SK-N-SH (cell line): ENCODE data around the gene TIMM17A.

Source experiments
- CHD2 ChIP-seq: fragments of 150-350 bp; IDR thresholded peaks from 2 replicates; pipeline ENCODE4 v1.6.1; 2018; ENCODE audit warnings: low read length; ENCODE audit not compliant: partially characterized antibody
- CTCF ChIP-seq: fragments of 200-600 bp; sonication (generic); IDR thresholded peaks from 2 replicates; pipeline ENCODE4 v1.6.1; 2017; ENCODE audit warnings: antibody characterized with exemption, mild to moderate bottlenecking, moderate library complexity
- GABPA ChIP-seq: IDR thresholded peaks from 2 replicates; pipeline ENCODE4 v1.4.0; 2012; ENCODE audit warnings: low read depth, mild to moderate bottlenecking
- JUND ChIP-seq: IDR thresholded peaks from 2 replicates; pipeline ENCODE4 v1.4.0; 2012
- MEF2A ChIP-seq: IDR thresholded peaks from 2 replicates; pipeline ENCODE4 v1.4.0; 2012; ENCODE audit warnings: low read depth, borderline replicate concordance
- MXI1 ChIP-seq: IDR thresholded peaks from 2 replicates; pipeline ENCODE4 v1.6.1; 2012; ENCODE audit warnings: mild to moderate bottlenecking, low read depth, low read length, improper control_type of control experiment
- POLR2AphosphoS5 ChIP-seq: IDR thresholded peaks from 2 replicates; pipeline ENCODE4 v1.6.1; 2012; ENCODE audit warnings: low read depth, low read length
- RAD21 ChIP-seq: IDR thresholded peaks from 2 replicates; pipeline ENCODE4 v1.6.1; 2012; ENCODE audit warnings: mild to moderate bottlenecking, low read length
- SIN3A ChIP-seq: IDR thresholded peaks from 2 replicates; pipeline ENCODE4 v1.6.1; 2012; ENCODE audit warnings: low read depth, mild to moderate bottlenecking, low read length, moderate library complexity, borderline replicate concordance
- TEAD4 ChIP-seq: IDR thresholded peaks from 2 replicates; pipeline ENCODE4 v1.4.0; 2012; ENCODE audit warnings: mild to moderate bottlenecking, borderline replicate concordance; ENCODE audit not compliant: insufficient read depth
- ZBTB33 ChIP-seq: IDR thresholded peaks from 2 replicates; pipeline ENCODE4 v1.4.0; 2012; ENCODE audit warnings: low read depth, borderline replicate concordance
- TF ChIP-seq, protein P1 (sequence below): IDR thresholded peaks from 2 replicates; pipeline ENCODE4 v1.6.1; 2012; ENCODE audit warnings: mild to moderate bottlenecking, low read depth, low read length, moderate library complexity
- TF ChIP-seq, protein P2 (sequence below): fragments of 150-350 bp; IDR thresholded peaks from 2 replicates; pipeline ENCODE4 v1.6.1; 2017; ENCODE audit warnings: antibody characterized with exemption, low read length, low read depth, borderline replicate concordance

DNA sequence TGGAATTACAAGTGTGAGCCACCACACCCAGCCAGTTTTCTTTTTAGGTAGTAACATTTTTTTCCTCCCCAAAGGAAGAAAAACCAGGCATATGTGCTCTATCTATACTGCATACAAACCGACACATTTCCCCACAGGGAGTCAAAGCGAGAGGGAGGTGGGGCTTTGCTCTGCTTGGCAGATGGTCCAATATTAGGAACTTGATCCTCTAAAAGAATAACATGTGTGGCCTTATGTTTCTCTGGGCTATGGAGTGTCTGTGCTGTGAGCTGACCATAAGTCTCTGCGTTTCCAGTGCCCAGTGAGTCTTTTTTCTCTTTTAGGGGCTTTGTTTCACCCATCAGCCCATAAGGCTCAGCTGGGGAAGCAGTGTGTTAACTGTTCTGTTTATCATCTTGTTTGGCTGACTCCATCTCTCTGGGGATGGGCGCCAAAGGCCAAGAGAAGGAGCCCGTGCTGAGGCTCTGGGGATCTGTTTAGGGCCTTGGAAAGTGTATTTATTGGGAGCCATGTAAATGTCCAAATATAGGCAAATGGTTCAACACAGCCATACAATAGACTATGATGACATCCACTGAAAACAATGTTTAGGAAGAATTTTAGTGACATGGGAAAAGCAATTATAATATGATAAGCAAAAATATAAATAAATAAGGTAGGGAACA is 29.2 kb upstream of the TIMM17A start:
- TF ChIP-seq, protein P1, sequence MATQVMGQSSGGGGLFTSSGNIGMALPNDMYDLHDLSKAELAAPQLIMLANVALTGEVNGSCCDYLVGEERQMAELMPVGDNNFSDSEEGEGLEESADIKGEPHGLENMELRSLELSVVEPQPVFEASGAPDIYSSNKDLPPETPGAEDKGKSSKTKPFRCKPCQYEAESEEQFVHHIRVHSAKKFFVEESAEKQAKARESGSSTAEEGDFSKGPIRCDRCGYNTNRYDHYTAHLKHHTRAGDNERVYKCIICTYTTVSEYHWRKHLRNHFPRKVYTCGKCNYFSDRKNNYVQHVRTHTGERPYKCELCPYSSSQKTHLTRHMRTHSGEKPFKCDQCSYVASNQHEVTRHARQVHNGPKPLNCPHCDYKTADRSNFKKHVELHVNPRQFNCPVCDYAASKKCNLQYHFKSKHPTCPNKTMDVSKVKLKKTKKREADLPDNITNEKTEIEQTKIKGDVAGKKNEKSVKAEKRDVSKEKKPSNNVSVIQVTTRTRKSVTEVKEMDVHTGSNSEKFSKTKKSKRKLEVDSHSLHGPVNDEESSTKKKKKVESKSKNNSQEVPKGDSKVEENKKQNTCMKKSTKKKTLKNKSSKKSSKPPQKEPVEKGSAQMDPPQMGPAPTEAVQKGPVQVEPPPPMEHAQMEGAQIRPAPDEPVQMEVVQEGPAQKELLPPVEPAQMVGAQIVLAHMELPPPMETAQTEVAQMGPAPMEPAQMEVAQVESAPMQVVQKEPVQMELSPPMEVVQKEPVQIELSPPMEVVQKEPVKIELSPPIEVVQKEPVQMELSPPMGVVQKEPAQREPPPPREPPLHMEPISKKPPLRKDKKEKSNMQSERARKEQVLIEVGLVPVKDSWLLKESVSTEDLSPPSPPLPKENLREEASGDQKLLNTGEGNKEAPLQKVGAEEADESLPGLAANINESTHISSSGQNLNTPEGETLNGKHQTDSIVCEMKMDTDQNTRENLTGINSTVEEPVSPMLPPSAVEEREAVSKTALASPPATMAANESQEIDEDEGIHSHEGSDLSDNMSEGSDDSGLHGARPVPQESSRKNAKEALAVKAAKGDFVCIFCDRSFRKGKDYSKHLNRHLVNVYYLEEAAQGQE = no peak
- TF ChIP-seq TEAD4 (no peak), CTCF (no peak), SIN3A (no peak), POLR2AphosphoS5 (no peak), CHD2 (no peak), MXI1 (no peak), ZBTB33 (no peak), JUND (no peak), MEF2A (no peak), GABPA (no peak), RAD21 (no peak)
- TF ChIP-seq, protein P2, sequence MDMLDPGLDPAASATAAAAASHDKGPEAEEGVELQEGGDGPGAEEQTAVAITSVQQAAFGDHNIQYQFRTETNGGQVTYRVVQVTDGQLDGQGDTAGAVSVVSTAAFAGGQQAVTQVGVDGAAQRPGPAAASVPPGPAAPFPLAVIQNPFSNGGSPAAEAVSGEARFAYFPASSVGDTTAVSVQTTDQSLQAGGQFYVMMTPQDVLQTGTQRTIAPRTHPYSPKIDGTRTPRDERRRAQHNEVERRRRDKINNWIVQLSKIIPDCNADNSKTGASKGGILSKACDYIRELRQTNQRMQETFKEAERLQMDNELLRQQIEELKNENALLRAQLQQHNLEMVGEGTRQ = no peak
